COR-L47 (cell line): ENCODE results near the gene NUP37.
"Not testable (repeated sequence)": the region's sequence is repeated elsewhere in the genome, so short reads cannot be mapped to it uniquely, and the experiment has no call there.

ENCODE experiments used
- DNase-seq: peaks from one replicate; lab custom pipeline; 2025; lab: John Stamatoyannopoulos, UW

NUP37 gene, protein sequence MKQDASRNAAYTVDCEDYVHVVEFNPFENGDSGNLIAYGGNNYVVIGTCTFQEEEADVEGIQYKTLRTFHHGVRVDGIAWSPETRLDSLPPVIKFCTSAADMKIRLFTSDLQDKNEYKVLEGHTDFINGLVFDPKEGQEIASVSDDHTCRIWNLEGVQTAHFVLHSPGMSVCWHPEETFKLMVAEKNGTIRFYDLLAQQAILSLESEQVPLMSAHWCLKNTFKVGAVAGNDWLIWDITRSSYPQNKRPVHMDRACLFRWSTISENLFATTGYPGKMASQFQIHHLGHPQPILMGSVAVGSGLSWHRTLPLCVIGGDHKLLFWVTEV

DNA sequence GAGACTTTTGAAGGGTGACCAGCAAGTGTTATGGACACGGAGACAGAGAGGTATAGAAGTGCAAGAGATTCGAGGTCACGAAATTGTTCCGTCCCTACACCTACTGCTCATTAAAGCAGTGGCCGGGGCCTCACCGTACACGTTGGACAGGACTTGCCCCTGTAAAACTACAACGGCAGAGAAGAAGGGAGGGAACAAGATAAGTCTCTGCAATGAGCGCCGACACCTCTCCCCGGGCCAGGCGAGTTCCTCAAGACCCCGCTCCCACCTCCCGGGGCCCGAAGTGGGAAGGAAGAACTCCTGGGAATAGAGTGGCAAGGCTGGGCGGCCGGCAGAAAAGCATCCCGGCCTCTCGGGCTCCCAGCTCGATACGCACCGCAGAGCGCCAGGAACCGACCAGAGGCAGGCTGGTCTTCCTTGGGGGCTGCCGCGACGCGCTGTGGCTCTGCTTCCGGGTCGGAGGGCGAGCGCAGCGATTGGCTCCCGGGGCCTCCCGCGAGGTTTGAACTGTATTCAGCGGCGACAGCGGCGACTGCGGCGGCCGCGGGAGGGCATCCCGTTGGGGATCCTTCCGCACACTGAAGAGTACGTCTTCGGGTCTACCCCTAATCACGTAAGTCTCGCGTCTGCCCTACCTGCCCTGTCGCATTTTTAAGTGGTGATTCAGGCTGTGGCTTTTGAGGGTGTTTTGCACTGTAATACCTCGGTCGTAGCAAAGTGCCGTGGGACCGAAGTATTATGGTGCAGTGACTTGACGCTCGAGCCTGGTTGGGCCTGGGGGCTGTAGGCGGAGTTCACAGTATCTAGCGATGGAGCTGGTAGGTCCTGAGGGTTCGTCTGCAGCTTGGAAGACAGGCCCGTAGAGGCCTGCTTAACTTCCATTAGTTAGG, at the start of gene NUP37, which contains the start of gene PARPBP:
Gene NUP37, minus strand, starts transcription at position 441 of the 890 bp plus-strand sequence. CDS start 1,596 bp downstream, outside the sequence.
Gene PARPBP, plus strand, starts transcription at position 510 of the 890 bp plus-strand sequence. CDS start 3,706 bp downstream, outside the sequence.
- DNase-seq = peak; percentile 84

DNA sequence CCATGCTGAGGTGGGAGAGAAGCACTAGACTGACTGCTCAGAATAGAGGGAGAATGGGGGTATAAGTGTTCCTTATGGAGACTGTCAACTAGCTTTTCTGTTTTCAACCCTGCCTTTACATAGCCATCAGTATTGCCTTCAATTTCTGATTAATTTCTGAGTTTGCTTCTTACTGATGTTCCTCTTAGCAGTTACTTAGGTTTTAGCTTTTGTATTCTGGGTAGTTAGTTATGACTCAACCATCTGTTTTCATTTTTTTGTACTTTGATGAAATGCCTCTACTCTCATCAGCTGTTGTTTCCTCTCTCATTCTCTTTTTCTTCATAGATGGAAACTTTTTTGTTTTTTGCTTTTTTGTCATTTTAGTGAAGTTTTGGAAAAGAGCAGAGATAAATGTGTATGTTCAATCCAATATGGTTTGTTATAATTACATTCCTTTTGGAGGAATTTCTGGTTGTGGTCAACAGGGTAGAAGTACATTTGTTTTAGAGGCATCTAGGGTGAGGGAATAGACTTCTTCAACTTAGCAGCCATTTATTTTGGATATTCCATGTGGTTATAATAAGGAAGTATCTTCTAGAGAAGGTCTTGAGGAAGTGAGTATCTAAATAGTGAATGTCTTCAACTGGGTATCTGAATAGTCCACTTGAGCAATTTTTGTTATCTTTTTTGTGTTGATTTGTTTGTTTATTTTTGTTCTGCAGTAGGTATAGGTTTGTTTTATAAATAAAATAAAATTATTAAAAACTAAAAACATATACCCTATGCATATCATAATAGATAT, 48.1 kb upstream of the NUP37 start:
- DNase-seq = no peak

DNA sequence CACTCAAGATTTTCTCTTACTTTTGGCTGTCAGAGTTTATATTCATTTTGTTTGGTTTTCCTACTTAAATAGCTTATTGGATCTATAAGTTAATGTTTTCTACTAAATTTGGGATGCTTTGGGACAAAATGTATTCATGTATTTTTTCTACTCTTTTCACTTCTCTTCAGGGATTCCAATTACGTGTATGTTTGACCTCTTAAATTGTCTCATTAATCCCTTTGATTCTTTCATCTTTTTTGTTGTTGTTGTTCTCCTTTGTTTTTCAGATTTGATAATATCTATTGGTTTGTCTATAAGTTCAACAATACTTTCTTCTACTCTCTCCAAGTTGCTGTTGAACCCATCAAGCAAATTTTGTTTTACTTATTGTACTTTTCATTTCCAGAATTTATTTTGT, 43.5 kb upstream of the NUP37 start:
- DNase-seq = no peak

- DNase-seq = not testable (repeated sequence)
Measured at GRCh38 chr12:102155206-102155605, 35.3 kb upstream of the NUP37 start.

- not testable (repeated sequence) for DNase-seq
Measured at GRCh38 chr12:102147062-102147587, 27.2 kb upstream of the NUP37 start.

GRCh38 chr12:102144221-102144620, 24.3 kb upstream of the NUP37 start:
- no peak for DNase-seq

DNA sequence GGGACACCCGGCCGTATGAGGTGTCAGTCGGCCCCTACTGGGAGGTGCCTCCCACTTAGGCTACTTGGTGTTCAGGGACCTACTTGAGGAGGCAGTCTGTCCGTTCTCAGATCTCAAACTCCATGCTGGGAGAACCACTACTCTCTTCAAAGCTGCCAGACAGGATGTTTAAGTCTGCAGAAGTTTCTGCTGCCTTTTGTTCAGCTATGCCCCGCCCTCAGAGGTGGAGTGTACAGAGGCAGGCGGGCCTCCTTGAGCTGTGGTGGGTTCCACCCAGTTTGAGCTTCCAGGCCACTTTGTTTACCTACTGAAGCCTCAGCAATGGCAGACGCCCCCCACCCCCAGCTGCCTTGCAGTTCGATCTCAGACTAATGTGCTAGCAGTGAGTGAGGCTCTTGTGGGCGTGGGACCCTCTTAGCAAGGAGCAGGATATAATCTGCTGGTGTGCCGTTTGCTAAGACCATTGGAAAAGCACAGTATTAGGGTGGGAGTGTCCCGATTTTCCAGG, 23.0 kb upstream of the NUP37 start:
- DNase-seq = not testable (repeated sequence)

- DNase-seq = not testable (repeated sequence)
Measured at GRCh38 chr12:102137619-102138018, 17.7 kb upstream of the NUP37 start.

GRCh38 chr12:102131442-102131841, 11.5 kb upstream of the NUP37 start:
- DNase-seq = not testable (repeated sequence)

DNA sequence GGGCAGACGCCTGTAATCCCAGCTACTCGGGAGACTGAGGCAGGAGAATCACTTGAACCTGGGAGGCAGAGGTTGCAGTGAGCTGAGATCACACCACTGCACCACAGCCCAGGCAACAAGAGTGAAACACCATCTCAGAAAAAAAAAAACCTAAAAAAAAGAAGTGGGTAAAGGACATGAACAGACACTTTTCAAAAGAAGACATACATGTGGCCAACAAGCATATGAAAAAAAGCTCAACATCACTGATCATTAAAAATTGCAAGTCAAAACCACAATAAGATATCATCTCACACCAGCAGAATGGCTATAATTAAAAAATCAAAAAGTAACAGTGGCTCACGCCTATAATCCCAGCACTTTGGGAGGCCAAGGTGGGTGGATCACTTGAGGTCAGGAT, 10.8 kb upstream of the NUP37 start:
- DNase-seq = not testable (repeated sequence)

DNA sequence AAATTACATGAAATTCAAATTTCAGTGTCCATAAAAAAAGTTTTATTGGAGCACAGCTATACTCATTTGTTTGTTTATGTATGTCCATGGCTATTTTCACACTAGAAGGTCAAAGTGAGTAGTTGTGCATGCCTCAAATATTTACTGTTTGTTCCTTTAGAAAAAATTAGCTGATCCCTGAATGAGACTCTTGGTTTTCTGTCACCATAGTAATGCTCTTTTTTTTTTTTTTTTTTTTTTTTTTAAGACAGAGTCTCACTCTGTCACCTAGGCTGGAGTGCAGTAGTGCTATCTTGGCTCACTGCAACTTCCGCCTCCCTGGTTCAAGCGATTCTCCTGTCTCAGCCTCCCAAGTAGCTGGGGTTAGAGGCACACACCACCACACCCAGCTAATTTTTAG, 1.4 kb upstream of the NUP37 start:
- not testable (repeated sequence) for DNase-seq

DNA sequence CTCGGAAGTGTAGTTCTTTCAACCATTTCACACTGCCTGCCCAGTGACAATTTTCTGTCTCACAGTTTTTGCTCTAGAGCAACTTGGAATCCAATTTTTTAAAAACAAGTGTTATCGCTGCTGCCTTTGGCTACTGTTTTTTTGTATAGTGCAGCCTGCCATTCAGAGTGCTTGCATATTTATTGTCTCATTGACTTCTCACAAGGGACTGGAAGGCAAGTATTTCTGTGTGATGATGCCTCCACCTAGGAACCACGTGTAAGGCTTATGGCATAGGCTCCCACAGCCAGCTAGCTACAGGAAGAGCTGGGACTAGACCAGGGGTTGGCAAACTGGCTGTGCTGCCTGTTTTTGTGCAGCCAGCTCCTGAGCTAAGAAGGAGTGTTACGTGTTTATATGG, 972 bp upstream of the NUP37 start:
- DNase-seq = no peak

DNA sequence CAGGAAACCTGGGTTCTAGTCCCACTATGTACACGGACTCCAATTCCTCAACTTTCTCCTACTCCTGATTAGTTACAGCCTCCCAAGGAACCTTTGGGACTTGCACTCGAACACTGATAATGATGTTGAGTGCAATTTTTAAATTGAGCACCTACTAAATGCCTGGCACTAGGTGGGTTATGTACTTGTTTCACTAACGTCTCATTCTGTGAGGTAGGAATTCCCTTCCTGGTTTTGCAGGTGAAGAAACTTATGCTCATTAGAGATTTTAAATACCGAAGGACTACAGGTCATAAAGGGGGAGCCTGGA, 605 bp upstream of the NUP37 start:
- DNase-seq = no peak

DNA sequence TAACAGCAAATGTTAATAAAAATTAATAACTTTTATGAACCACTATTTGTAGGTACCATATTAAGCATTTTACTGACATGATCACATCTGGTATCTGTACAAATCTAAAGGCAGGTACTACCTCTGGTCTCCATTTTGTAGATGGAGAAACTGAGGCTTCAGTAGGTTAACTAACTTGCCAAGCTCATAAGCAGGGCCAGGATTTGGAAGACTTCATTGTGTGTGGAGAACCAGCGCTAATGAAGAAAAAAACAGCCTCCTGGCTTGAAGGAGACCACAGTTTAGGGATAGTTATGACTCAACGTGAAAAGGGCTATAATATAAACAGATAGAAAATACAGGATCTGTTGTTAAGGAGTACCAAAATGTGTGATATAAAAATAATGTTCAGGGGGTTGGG, 1.0 kb downstream of the NUP37 start:
- no peak for DNase-seq

DNA sequence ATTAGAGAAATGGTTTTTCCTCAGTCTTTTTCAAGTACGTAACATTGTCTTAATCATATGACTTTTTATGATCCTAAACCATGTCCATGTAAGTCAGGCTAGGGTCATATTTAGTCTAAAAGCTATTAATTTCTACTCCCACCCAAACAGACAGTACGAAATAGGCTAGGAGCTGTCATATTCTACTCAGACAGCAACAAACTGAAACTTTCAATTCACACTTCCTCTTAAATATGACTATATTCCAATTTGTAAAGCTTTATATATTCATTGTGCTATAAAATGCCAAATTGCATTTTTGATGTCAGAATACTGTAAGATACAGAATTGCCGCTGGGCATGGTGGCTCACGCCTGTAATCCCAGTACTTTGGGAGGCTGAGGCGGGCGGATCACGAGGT, 3.5 kb downstream of the NUP37 start:
- no peak for DNase-seq

DNA sequence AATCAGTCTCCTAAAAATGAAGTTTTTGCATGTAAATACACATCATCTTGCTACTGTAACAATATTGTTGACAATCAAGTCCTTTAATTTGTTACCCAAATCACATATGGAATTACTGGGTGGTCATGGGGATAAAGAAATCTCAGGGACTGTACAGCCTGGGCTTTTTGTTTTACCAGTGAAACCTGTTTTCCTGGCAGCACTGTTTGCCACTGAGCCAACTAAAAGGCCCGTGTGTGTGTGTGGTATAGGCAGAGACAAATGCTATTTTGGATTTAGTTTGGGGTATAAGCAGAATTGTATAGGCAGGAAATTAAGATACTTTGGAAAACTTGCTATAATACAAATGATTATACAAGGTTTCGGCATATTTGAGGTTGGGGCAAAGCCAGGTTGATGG, 5.7 kb downstream of the NUP37 start:
- no peak for DNase-seq

GRCh38 chr12:102110782-102111181, 9.1 kb downstream of the NUP37 start:
- no peak for DNase-seq

- no peak for DNase-seq
Measured at GRCh38 chr12:102107970-102108369, 11.9 kb downstream of the NUP37 start.

GRCh38 chr12:102106905-102107304, 13.0 kb downstream of the NUP37 start:
- no peak for DNase-seq

GRCh38 chr12:102096855-102097254, 23.1 kb downstream of the NUP37 start:
- no peak for DNase-seq

- peak; percentile 16 for DNase-seq
Measured at GRCh38 chr12:102095677-102096263, 24.1 kb downstream of the NUP37 start.
